GM23248 (cell line): Measurements from ENCODE around the gene PKHD1. TPM values are rescaled to one million over a fixed set of nuclear protein-coding genes. Genes with fewer than 3 reads are reported as not detected.

Source experiments
- DNase-seq: peaks from one replicate; pipeline ENCODE4 v3.0.0-alpha.2; 2015
- H2AFZ ChIP-seq: fragments of 200-600 bp; sonication (generic); 2 replicates; pipeline ENCODE4 v1.6.1; 2016; ENCODE audit warnings: antibody characterized with exemption
- H3F3A ChIP-seq: fragments of 200-600 bp; sonication (generic); 2 replicates; pipeline ENCODE4 v1.6.1; 2016; ENCODE audit warnings: mild to moderate bottlenecking, antibody characterized with exemption, mixed run types; ENCODE audit not compliant: insufficient read depth
- H3K27ac ChIP-seq: fragments of 200-600 bp; sonication (generic); 2 replicates; pipeline ENCODE4 v1.5.1; 2016; ENCODE audit warnings: mild to moderate bottlenecking
- H3K27me3 ChIP-seq: fragments of 200-600 bp; sonication (generic); replicated peaks from 2 replicates; pipeline ENCODE4 v1.6.1; 2016; ENCODE audit warnings: mild to moderate bottlenecking; ENCODE audit not compliant: insufficient read depth
- H3K36me3 ChIP-seq: fragments of 200-600 bp; sonication (generic); 2 replicates; pipeline ENCODE4 v1.6.1; 2016; ENCODE audit warnings: low read depth, mild to moderate bottlenecking
- H3K4me1 ChIP-seq: fragments of 200-600 bp; sonication (generic); 2 replicates; pipeline ENCODE4 v1.6.1; 2016; ENCODE audit warnings: mild to moderate bottlenecking; ENCODE audit not compliant: insufficient read depth
- H3K4me2 ChIP-seq: fragments of 200-600 bp; sonication (generic); one replicate; pipeline ENCODE4 v1.6.1; 2016; ENCODE audit warnings: mild to moderate bottlenecking; ENCODE audit not compliant: unreplicated experiment
- H3K4me3 ChIP-seq: fragments of 200-600 bp; sonication (generic); 2 replicates; pipeline ENCODE4 v1.5.1; 2016; ENCODE audit warnings: mild to moderate bottlenecking
- H3K79me2 ChIP-seq: fragments of 200-600 bp; sonication (generic); 2 replicates; pipeline ENCODE4 v1.6.1; 2016; ENCODE audit warnings: mild to moderate bottlenecking; ENCODE audit not compliant: insufficient read depth
- H3K9ac ChIP-seq: fragments of 200-600 bp; sonication (generic); 2 replicates; pipeline ENCODE4 v1.6.1; 2016; ENCODE audit warnings: mild to moderate bottlenecking
- H3K9me2 ChIP-seq: fragments of 200-600 bp; sonication (generic); 2 replicates; pipeline ENCODE4 v1.6.1; 2016; ENCODE audit warnings: mixed run types, mild to moderate bottlenecking, moderate library complexity; ENCODE audit not compliant: insufficient read depth
- H3K9me3 ChIP-seq: fragments of 200-600 bp; sonication (generic); one replicate; pipeline ENCODE4 v1.6.1; 2017; ENCODE audit warnings: low read depth
- H4K20me1 ChIP-seq: fragments of 200-600 bp; sonication (generic); 2 replicates; pipeline ENCODE4 v1.6.0; 2016; ENCODE audit not compliant: insufficient read depth
- EZH2 ChIP-seq: fragments of 200-600 bp; sonication (generic); IDR thresholded peaks from 2 replicates; pipeline ENCODE4 v1.6.1; 2018; ENCODE audit warnings: antibody characterized with exemption, mild to moderate bottlenecking; ENCODE audit not compliant: insufficient read depth, poor library complexity, severe bottlenecking
- EZH2phosphoT487 ChIP-seq: fragments of 200-600 bp; sonication (generic); IDR thresholded peaks from 2 replicates; pipeline ENCODE4 v1.6.1; 2018; ENCODE audit warnings: antibody characterized with exemption, moderate library complexity, mild to moderate bottlenecking, low read depth; ENCODE audit not compliant: insufficient read depth
- WGBS, 2 experiments: methylation state at CpG; one replicate each; pipeline ENCODE4 v1.1.6; 2015 to 2017; ENCODE audit warnings: low lambda C conversion rate in 2 of 2, low coverage in 1 of 2; ENCODE audit errors: missing lambda C conversion rate in 2 of 2; 5-methylcytosine and 5-hydroxymethylcytosine counted together
- in situ Hi-C: fragments of 300-500 bp; cut with MboI; formaldehyde crosslinking; loops from 2 replicates; pipeline ENCODE4 v1.15.0; 2020
- polyA plus RNA-seq: library from polyadenylated mRNA; unstranded; fragments of >200 nt; fragmentation: Nextera tagmentation; extraction: Ambion mirVana; gene quantifications from 2 replicates; pipeline ENCODE4 v1.2.1, GENCODE V29; 2016
- total RNA-seq: library from RNA; depleted of rRNA; stranded (reverse); fragments of >200 nt; shearing (Covaris generic); gene quantifications from 2 replicates; pipeline ENCODE4 v1.2.3, GENCODE V29; 2014; rRNA removed

The PKHD1 gene, protein sequence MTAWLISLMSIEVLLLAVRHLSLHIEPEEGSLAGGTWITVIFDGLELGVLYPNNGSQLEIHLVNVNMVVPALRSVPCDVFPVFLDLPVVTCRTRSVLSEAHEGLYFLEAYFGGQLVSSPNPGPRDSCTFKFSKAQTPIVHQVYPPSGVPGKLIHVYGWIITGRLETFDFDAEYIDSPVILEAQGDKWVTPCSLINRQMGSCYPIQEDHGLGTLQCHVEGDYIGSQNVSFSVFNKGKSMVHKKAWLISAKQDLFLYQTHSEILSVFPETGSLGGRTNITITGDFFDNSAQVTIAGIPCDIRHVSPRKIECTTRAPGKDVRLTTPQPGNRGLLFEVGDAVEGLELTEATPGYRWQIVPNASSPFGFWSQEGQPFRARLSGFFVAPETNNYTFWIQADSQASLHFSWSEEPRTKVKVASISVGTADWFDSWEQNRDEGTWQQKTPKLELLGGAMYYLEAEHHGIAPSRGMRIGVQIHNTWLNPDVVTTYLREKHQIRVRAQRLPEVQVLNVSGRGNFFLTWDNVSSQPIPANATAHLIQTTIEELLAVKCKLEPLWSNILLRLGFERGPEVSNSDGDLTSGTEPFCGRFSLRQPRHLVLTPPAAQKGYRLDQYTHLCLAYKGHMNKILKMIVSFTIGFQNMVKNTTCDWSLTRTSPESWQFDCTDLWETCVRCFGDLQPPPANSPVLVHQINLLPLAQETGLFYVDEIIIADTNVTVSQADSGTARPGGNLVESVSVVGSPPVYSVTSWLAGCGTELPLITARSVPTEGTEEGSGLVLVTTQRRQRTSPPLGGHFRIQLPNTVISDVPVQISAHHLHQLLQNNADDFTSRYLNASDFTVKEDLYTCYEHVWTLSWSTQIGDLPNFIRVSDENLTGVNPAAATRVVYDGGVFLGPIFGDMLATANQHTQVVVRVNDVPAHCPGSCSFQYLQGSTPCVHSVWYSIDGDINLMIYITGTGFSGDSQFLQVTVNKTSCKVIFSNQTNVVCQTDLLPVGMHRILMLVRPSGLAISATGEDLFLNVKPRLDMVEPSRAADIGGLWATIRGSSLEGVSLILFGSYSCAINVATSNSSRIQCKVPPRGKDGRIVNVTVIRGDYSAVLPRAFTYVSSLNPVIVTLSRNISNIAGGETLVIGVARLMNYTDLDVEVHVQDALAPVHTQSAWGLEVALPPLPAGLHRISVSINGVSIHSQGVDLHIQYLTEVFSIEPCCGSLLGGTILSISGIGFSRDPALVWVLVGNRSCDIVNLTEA (N-terminal part only)
- total RNA-seq = not detected in 2 replicates
- not detected in 2 replicates for polyA plus RNA-seq

DNA sequence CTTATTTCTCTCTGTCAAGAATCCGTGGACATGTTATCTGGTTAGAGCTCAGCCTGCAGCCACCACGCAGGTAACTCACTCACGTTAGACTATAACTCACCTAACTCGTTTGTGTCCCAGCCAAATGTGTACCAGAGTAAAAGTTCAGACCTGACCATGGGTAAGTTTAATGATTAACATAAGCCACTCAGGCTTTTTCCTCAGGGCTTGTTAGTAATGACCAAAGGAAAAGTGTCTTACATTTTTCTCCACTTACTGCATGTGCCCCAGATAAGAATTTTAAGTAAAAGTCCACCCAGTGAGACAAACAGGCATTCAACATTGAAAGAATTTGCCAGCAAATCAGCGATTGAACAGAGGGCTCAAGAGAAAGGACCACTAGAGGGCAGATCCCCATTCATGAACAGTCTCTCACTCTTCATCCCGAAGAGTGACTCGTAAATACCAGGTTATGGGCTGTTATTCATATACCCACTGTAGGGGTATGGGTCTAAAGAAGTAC lies at the start of gene PKHD1:
Gene PKHD1 (minus strand): TSS at position 116 of the 502 bp plus-strand sequence. CDS start 2,680 bp downstream, outside the sequence.
- in situ Hi-C loops = no loop called here
- H2AFZ ChIP-seq = no peak within 1 kb of the TSS
- no peak within 1 kb of the TSS for H3K9ac ChIP-seq
- H3K27me3 ChIP-seq = 0 out of 2 replicates have a peak, but pooled peaks cover 4% of the 10 kb centered on the region
- no peaks in the 10 kb centered on the region for H3K9me3 ChIP-seq
- no peaks in the 10 kb centered on the region for H4K20me1 ChIP-seq
- no peaks in the 10 kb centered on the region for H3K36me3 ChIP-seq
- no peaks in the 10 kb centered on the region for H3F3A ChIP-seq
- no peaks in the 10 kb centered on the region for H3K4me1 ChIP-seq
- TF ChIP-seq EZH2 (no peak), EZH2phosphoT487 (no peak)
- H3K4me2 ChIP-seq = no peak within 1 kb of the TSS
- H3K4me3 ChIP-seq = no peak within 1 kb of the TSS
- WGBS, 2 experiments = 7 to 10% methylated on average over 7 of the region's 7 CpGs
- H3K9me2 ChIP-seq = no peaks in the 10 kb centered on the region
- H3K27ac ChIP-seq = no peak within 1 kb of the TSS
- peak; percentile 27 for DNase-seq
- no peaks in the 10 kb centered on the region for H3K79me2 ChIP-seq

DNA sequence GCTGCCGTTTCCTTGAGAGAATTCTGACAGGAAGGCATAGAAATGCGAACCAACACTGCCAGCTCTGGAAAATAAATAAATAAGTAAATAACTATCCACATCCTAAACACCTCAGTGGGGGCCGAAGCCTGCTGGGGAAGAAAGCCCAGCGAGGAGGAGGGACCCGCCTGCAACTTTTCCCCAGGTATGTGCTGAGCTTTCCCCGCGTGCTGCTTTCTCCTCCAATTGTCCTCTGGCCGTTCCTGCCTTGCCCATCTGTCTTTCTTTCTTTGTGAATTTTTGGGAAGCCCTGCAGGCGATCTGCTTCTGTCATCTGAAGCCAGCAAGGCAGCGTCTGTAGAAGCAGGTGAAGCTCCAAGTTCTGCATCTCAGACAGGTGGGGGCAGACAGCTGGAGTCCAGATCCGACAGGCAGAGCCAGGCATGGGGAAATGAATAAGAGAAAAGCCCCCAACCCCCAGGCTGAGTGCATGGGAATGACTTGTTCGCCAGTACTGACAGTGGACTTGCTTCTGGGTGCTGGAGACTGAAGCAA lies 49.6 kb upstream of the PKHD1 start:
- Histone ChIP-seq H3K36me3 (no peaks in the 10 kb centered on the region), H3K4me3 (no peak overlapping the region), H3K4me2 (no peak overlapping the region), H3K9me3 (no peaks in the 10 kb centered on the region), H4K20me1 (no peaks in the 10 kb centered on the region), H3K79me2 (no peaks in the 10 kb centered on the region), H3K9ac (no peak overlapping the region), H3K9me2 (no peaks in the 10 kb centered on the region), H3K27ac (no peak overlapping the region), H3K27me3 (peaks cover 34% of the 10 kb centered on the region), H3K4me1 (no peaks in the 10 kb centered on the region), H3F3A (no peaks in the 10 kb centered on the region), H2AFZ (no peak overlapping the region)
- no peak for DNase-seq
- in situ Hi-C loops = no loop called here
- 3% methylated on average over 12 of the region's 12 CpGs for WGBS, 2 experiments
- TF ChIP-seq EZH2phosphoT487 (no peak), EZH2 (no peak)

DNA sequence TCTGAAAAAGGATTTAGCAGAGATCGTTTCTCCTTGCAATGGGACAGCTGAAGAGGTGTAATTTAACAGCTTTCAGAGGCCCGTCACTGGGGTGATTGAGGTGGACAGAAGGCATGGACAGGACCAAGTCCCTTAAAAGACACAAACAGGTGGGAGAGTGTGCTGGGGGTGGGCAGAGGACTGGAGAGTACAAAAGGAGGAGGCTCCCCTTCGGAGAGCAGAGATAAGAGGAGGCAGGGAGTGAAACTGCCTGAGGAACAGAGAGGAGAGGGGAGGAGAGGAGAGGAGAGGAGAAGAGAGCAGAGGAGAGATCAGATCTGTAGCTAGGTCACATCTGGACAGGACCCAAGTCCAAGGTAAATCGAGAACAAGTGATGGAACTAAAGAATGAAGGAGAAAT lies 48.6 kb upstream of the PKHD1 start:
- Histone ChIP-seq H3K79me2 (no peaks in the 10 kb centered on the region), H3K4me2 (no peak overlapping the region), H3K4me1 (no peaks in the 10 kb centered on the region), H3K9ac (no peak overlapping the region), H3K36me3 (no peaks in the 10 kb centered on the region), H3K9me2 (no peaks in the 10 kb centered on the region), H2AFZ (no peak overlapping the region), H3K27me3 (peaks cover 36% of the 10 kb centered on the region), H3K27ac (no peak overlapping the region), H3F3A (no peaks in the 10 kb centered on the region), H3K4me3 (no peak overlapping the region), H4K20me1 (no peaks in the 10 kb centered on the region), H3K9me3 (no peaks in the 10 kb centered on the region)
- no peak for DNase-seq
- in situ Hi-C loops = no loop called here
- TF ChIP-seq EZH2 (no peak), EZH2phosphoT487 (no peak)
- 8 to 11% methylated on average over 4 of the region's 4 CpGs for WGBS, 2 experiments
